Measurements from ENCODE around the gene PKMYT1. TPM values are rescaled to one million over a fixed set of nuclear protein-coding genes. Genes with fewer than 3 reads are reported as not detected.
A peak's percentile ranks its signal among the peaks of the same experiment; 100 is the strongest.

The PKMYT1 gene
- total and polyA plus RNA-seq, 9 of the 15 experiments (the other 6 are each of a cell fraction or from before 2014, with no cell fraction given) = 8.7 to 201 (median 37.8) TPM

DNA sequence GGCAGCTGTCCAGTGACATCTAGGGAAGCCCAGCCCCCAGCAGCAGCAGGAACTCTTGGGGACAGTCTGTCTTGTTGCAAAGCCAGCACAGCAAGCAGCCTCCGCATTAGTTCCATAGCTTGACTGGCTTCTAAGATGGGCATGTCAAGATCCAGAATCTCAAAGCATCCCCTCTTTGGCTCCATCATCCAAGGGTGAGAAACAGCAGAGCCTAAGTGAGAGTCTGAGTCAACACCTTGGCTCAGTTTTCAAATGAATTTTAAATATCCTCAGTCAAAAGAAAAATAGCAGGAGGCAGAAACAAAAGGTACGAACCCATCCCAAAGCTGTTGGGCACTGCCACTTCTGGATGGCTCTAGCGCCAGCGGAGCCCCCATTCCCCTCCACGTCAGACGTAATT lies 34.7 kb upstream of the PKMYT1 start:
- ChIA-PET CTCF (ENCODE audit: low intra/inter-chr PET ratio) (no interaction called here), POLR2A (interaction anchor here (0.9 kb wide), 1 partner anchor 21 kb away, joined by 3 read pairs; no protein-coding TSS in a partner anchor)
- ATAC-seq (no peak), FAIRE-seq (no peak), DNase-seq (ENCODE audit: extremely low read depth in 1 of 4, low spot score in 3 of 4) (no peak)
- intact Hi-C loops (cut with micrococcal nuclease) (no loop called here), in situ Hi-C loops (cut with MboI) (no loop called here)
- no peaks in the 10 kb centered on the region for H3K9me3 ChIP-seq (replicated peaks; ENCODE audit: control insufficient read depth, insufficient read depth, low read depth, low read length)
- H2AFZ ChIP-seq (ENCODE audit: low read depth, low read length) = no peak overlapping the region
- H3K27me3 ChIP-seq (ENCODE audit: control insufficient read depth in 2 of 2, insufficient read depth in 2 of 2, low read length in 2 of 2) = no peaks in the 10 kb centered on the region
- H3K9me1 ChIP-seq (ENCODE audit: control insufficient read depth, insufficient read depth, low read length) = peaks cover 3% of the 10 kb centered on the region
- H3K4me2 ChIP-seq (ENCODE audit: insufficient read depth, low read length) = no peak overlapping the region
- peak overlapping the region in 1 of 2 experiments; percentile 4; a peak in 1 of 4 replicates for H3K9ac ChIP-seq (ENCODE audit: insufficient read depth in 1 of 2, low read depth in 2 of 2, low read length in 2 of 2)
- no peak overlapping the region for H3K4me3 ChIP-seq
- no peaks in the 10 kb centered on the region for H4K20me1 ChIP-seq (replicated peaks; ENCODE audit: control insufficient read depth, insufficient read depth, low read length)
- H3K4me1 ChIP-seq (replicated peaks in 1 of 2; ENCODE audit: control insufficient read depth in 2 of 2, insufficient read depth in 2 of 2, low read length in 2 of 2) = peaks cover 24 to 83% of the 10 kb centered on the region in 2 experiments
- H3K27ac ChIP-seq (ENCODE audit: extremely low read depth, low read depth, low read length) = no peak overlapping the region
- BruUV-seq (replicated peaks) = no TSS peak
- H3K79me2 ChIP-seq (ENCODE audit: control insufficient read depth, insufficient read depth, low read length) = no peaks in the 10 kb centered on the region
- no peak for TF ChIP-seq ZNF77 (CRISPR knock-in tag; IDR thresholded peaks at IDR 0.05)
- TF ChIP-seq, protein P1, sequence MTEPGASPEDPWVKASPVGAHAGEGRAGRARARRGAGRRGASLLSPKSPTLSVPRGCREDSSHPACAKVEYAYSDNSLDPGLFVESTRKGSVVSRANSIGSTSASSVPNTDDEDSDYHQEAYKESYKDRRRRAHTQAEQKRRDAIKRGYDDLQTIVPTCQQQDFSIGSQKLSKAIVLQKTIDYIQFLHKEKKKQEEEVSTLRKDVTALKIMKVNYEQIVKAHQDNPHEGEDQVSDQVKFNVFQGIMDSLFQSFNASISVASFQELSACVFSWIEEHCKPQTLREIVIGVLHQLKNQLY (CRISPR knock-in tag; conservative IDR thresholded peaks at IDR 0.05) = no peak
- no peak for TF ChIP-seq RCOR1 (IDR thresholded peaks at IDR 0.05; ENCODE audit: borderline replicate concordance in 1 of 2, low read depth in 2 of 2, low read length in 2 of 2)
- no peak for TF ChIP-seq TEAD1 (CRISPR knock-in tag; IDR thresholded peaks at IDR 0.05)
- TF ChIP-seq RBFOX2 (IDR thresholded peaks at IDR 0.05; ENCODE audit: low read depth, low read length) = no peak
- no peak for TF ChIP-seq ZNF232 (CRISPR knock-in tag; IDR thresholded peaks at IDR 0.05)
- no peak for TF ChIP-seq ZNF644 (tag; IDR thresholded peaks at IDR 0.05; ENCODE audit: low read depth)
- no peak for TF ChIP-seq CEBPG (CRISPR knock-in tag; IDR thresholded peaks at IDR 0.05)
- no peak for TF ChIP-seq CEBPG (tag; conservative IDR thresholded peaks at IDR 0.05 in 1 of 2, IDR thresholded peaks at IDR 0.05 in 1 of 2)
- TF ChIP-seq NFIX (CRISPR knock-in tag; IDR thresholded peaks at IDR 0.05; ENCODE audit: low read depth) = no peak
- TF ChIP-seq TBL1XR1 (IDR thresholded peaks at IDR 0.05; ENCODE audit: low read length in 2 of 2) = no peak
- TF ChIP-seq ZNF165 (CRISPR knock-in tag; IDR thresholded peaks at IDR 0.05; ENCODE audit: borderline replicate concordance) = no peak
- no peak for TF ChIP-seq EWSR1 (IDR thresholded peaks at IDR 0.05; ENCODE audit: borderline replicate concordance, low read depth, partially characterized antibody)
- no peak for TF ChIP-seq STAT5B (CRISPR knock-in tag; IDR thresholded peaks at IDR 0.05)
- TF ChIP-seq TCF3 (CRISPR knock-in tag; IDR thresholded peaks at IDR 0.05) = no peak
- no peak for TF ChIP-seq TEAD4 (IDR thresholded peaks at IDR 0.05; ENCODE audit: low read length)
- no peak for TF ChIP-seq TEAD4 (CRISPR knock-in tag; IDR thresholded peaks at IDR 0.05; ENCODE audit: borderline replicate concordance)
- no peak for TF ChIP-seq ZSCAN29 (IDR thresholded peaks at IDR 0.05)
- TF ChIP-seq FOS (IDR thresholded peaks at IDR 0.05; ENCODE audit: extremely low read depth, insufficient read length) = no peak
- TF ChIP-seq SPI1 (IDR thresholded peaks at IDR 0.05; ENCODE audit: borderline replicate concordance, low read depth, low read length) = no peak
- TF ChIP-seq ZBED1 (IDR thresholded peaks at IDR 0.05) = no peak
- 82% methylated on average over 6 of the region's 6 CpGs for WGBS (ENCODE audit: insufficient coverage, low coverage, missing lambda C conversion rate)
- no peaks in the 10 kb centered on the region for H3K36me3 ChIP-seq (ENCODE audit: control insufficient read depth, insufficient read depth, low read length)
